Activated T-cell treated with anti-CD3 and anti-CD28 coated beads for 24 hours (primary cell): Measurements from ENCODE around the gene GSTO1.
"Not testable (repeated sequence)": the region's sequence is repeated elsewhere in the genome, so short reads cannot be mapped to it uniquely, and the experiment has no call there.

Source experiments
- DNase-seq: peaks from one replicate; pipeline ENCODE4 v3.0.0-alpha.2; 2020; ENCODE audit warnings: low read depth

Gene GSTO1

GRCh38 chr10:104254493-104255310, at the start of gene GSTO1:
GSTO1 (plus strand) TSS chr10:104254892; CDS start chr10:104254929, 37 bp downstream.
- peak; percentile 35 for DNase-seq

- DNase-seq, result no peak
Measured at GRCh38 chr10:104208730-104209129, 46.0 kb upstream of the GSTO1 start.

GRCh38 chr10:104209575-104210198, 45.0 kb upstream of the GSTO1 start:
- peak; percentile 13 for DNase-seq

- no peak for DNase-seq
Measured at GRCh38 chr10:104216631-104217030, 38.1 kb upstream of the GSTO1 start.

DNA sequence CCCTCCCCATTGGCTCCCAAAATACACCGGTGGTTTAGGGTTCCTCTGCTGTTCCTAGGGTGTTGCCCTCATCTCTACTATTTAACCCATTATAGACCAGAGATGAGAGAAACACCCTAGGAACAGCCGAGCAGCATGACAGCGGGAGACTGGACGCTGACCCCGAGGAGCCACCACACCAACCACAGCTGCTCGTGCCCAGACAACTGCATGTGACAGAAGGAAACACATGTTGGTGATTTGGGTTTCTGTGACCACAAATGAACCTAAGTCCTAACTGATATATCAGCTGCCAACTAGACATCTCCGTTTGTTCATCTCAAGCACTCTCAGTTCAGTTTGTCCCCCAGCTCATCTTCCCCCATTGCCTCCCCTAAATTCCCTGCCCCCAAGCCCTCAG, 35.9 kb upstream of the GSTO1 start:
- no peak for DNase-seq

GRCh38 chr10:104220522-104220921, 34.2 kb upstream of the GSTO1 start:
- no peak for DNase-seq

DNA sequence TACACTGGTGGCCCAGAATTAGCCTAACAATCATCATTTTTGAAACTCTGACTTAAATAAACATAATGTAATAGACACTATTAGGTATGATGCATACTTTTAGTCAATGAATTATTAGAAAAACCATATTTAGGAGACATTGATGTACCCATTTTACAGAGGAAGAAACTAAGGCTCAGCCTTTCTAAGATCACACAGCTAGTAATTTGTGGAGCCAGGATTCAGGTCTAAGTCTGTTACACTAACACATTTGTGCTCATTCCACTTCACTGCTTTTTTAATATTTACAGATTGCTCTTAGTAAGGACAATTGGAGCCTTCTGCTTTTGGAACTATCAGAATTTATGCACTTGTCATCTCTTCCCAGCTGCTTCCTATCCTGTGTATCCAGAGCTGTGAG, 31.4 kb upstream of the GSTO1 start:
- DNase-seq, result no peak

- DNase-seq, result no peak
Measured at GRCh38 chr10:104230490-104230889, 24.2 kb upstream of the GSTO1 start.

DNA sequence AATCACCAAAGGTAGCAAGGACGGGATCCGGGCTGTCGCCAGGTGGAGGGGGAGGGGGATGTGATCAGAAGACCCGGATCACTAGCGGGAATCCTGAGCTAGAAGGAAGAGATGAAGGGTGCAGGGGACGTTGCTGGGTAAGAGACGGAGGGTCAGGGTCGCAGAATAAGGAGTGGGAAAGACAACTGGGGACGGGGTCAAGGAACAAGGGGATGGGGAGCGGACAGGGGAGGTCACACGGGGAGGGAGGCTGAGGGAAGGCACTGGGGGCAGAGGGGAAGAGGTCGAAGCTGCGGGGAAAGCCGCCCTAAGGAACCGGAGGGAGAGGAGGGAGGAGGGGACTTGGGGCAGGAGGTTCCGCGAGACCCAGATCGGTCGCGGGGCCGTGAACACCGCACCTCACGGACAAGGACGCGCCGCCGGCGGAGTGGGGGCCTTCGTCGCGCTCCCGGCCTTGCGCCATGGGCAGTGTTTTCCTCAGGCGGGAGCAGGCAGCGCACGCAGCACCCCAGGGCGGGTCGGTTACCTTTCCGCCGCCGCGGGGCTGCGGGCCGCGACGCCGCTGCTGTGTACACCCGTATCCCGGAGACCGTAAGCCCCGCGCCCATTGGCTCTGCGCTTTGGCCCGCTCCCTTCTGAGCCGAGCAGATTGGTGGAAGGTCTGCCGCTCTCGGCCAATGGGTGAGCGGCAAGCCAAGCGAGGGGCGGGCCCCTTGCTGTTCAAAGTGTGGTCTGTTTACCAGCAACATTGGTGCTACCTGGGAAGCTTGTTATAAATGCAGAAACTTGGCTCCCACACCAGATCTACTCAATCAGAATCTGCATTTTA, 22.7 kb upstream of the GSTO1 start, which contains the start of gene CFAP43:
Gene CFAP43, minus strand, starts transcription at position 581 of the 829 bp plus-strand sequence. Its CDS starts 118 bp downstream, at position 463.
- peak; percentile 98 for DNase-seq

- no peak for DNase-seq
Measured at GRCh38 chr10:104232613-104233102, 22.0 kb upstream of the GSTO1 start.

GRCh38 chr10:104233817-104234216, 20.9 kb upstream of the GSTO1 start:
- no peak for DNase-seq

GRCh38 chr10:104234934-104235333, 19.8 kb upstream of the GSTO1 start:
- no peak for DNase-seq

DNA sequence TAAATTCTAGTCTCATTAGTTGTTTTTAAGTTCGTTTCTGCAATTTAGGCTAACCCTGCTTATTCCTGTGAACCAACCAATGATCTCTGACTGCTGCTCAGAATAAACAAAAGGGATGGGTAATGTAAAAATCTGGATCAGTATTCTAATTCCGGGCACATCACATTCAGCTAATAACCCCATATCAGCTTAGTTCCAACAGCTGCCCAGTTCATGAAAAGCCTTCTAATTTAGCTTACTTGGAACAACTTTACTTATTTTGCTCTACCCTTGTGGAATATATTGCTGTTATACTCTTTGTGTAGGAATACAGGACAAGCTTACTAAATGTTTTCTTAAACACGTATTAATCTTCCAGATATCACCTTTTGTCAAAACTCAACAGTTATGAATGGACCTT, 18.9 kb upstream of the GSTO1 start:
- DNase-seq, result no peak

DNA sequence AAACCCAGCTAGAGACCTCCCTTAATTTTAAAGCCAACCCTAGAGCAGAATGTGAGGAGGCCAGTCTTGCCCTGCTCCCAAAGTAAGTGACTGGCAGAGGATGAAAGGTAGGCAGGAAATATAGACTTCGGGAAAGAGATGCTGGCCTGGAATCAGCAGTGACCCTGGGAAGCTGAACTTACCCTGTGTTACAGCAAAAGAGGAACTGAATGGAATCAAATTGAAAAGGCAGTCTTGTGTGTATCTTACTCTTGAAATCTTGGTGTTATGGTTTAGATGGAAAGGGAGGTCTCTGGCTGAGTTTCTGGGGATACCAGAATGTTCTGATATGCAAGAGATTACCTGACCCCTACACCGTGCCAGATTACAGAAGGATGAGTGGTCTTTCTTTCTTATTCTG, 14.6 kb upstream of the GSTO1 start:
- no peak for DNase-seq

GRCh38 chr10:104242545-104242944, 12.1 kb upstream of the GSTO1 start:
- no peak for DNase-seq

- not testable (repeated sequence) for DNase-seq
Measured at GRCh38 chr10:104243009-104243408, 11.7 kb upstream of the GSTO1 start.

DNA sequence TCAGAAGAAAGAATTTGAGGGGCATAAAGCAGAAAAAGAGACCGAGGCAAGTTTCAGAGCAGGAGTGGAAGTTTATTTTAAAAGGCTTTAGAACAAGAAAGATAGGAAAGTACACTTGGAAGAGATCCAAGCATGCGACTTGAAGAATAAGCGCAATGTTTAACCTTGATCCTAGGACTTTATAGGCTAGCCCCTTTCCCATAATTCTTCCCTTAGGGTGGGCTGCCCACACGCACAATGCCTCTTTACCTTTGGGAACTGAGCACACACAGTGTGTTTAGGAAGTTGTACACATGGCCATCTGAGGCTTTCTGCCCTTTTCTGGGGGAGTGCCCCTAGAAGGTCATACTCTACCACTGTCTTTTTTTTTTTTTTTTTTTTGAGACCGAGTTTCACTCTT, 11.2 kb upstream of the GSTO1 start:
- no peak for DNase-seq

GRCh38 chr10:104245066-104245632, 9.5 kb upstream of the GSTO1 start:
- no peak for DNase-seq

DNA sequence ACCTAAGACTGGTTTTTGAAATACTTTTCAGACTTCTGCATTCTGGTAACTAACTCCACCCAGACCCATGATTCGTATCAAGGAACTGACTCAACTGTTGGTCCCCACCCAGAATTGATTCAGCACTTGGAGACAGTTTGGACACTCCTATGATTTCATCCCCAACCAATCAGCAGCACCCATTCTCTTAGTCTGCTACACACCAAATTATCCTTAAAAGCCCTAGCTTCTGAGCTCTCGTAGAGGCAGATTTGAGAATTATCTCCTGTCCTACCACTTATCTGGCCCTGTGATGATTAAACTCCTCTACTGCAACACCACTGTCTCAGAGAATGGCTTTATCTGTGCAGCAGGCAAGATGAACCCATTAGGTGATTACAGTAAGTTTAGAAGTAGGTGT, 7.7 kb upstream of the GSTO1 start:
- DNase-seq, result no peak

DNA sequence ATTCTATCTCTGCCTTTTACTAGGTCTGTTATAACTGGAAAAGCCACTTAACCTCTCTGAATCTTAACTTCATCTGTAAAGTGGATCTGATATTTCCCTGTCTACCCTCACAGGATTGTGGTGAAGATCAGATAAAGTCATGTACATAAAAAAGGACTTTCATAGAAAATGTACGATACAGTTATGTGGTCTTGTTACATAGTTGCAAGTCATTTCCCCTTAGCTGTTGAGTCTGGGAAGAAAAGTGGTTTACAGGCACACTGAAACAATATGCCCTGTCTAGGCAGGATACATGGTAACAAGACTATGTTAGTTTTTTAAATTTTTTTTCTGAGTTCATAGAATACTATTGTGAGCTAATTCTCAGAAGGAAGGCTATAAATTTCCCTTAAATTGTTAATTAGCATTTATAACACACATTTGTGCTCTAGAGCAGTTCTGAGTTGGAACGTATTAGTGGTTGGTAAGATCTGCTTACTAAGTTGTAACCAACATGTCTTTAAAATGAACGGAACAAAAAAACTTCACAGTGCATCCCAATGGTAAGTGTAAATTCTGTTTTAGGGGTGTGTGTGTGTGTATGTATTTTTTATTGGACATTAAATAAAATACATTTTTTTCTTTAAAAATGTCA, 7.1 kb upstream of the GSTO1 start:
- no peak for DNase-seq

GRCh38 chr10:104248931-104249330, 5.8 kb upstream of the GSTO1 start:
- not testable (repeated sequence) for DNase-seq

GRCh38 chr10:104250371-104250770, 4.3 kb upstream of the GSTO1 start:
- no peak for DNase-seq
